B cell (primary cell): ENCODE measurements around the gene PARD3B. TPM values are rescaled to one million over a fixed set of nuclear protein-coding genes. Genes with fewer than 3 reads are reported as not detected.

ENCODE experiments used
- ATAC-seq: fragments of 200-7000 bp; cut with Tn5 transposase; one replicate; pipeline ENCODE4 v1.10.0; 2021; ENCODE audit warnings: low read depth, mild to moderate bottlenecking, moderate number of reproducible peaks, moderate library complexity
- CTCF ChIA-PET: fragments of 350-600 bp; sonication (Branson Sonifier 250); formaldehyde crosslinking; loops from one replicate; lab custom pipeline; 2021; ENCODE audit warnings: antibody characterized with exemption, inconsistent platforms; lab: Charles Lee
- POLR2A ChIA-PET: fragments of 350-600 bp; sonication (Branson Sonifier 250); formaldehyde crosslinking; loops from one replicate; lab custom pipeline; 2021; ENCODE audit warnings: antibody characterized with exemption; lab: Charles Lee
- DNase-seq: peaks from one replicate; pipeline ENCODE4 v3.0.0; 2013
- H2AFZ ChIP-seq: 2 replicates; pipeline ENCODE4 v1.6.1; 2012; ENCODE audit warnings: mild to moderate bottlenecking, low read depth, low read length; ENCODE audit not compliant: insufficient read depth, poor library complexity, severe bottlenecking
- H3K27ac ChIP-seq, 2 donors: 1 replicate in 1 of 2; 2 replicates in 1 of 2; pipeline ENCODE4 v1.5.1; 2012 to 2013; ENCODE audit warnings: low read length in 2 of 2, mild to moderate bottlenecking in 2 of 2, moderate library complexity in 1 of 2
- H3K27me3 ChIP-seq, 4 experiments: fragments of 200-600 bp in 1 of 4; sonication (generic) in 1 of 4; replicated peaks in 1 of 4; 1 replicate in 2 of 4; 2 replicates in 2 of 4; pipeline versions ENCODE4 v1.6.1 to v1.7.0; 2013 to 2016; ENCODE audit warnings: low read length in 3 of 4, mild to moderate bottlenecking in 2 of 4, mixed read lengths in 1 of 4, moderate library complexity in 1 of 4; ENCODE audit not compliant: insufficient read depth in 4 of 4, control insufficient read depth in 3 of 4; ENCODE audit errors: control extremely low read depth in 1 of 4
- H3K36me3 ChIP-seq, 2 experiments: replicated peaks in 1 of 2; 1 replicate in 1 of 2; 2 replicates in 1 of 2; pipeline versions ENCODE4 v1.6.1 to v1.7.1; 2013; ENCODE audit warnings: low read length in 1 of 2; ENCODE audit not compliant: insufficient read depth in 2 of 2, control insufficient read depth in 1 of 2; ENCODE audit errors: control extremely low read depth in 1 of 2, extremely low read depth in 1 of 2
- H3K4me1 ChIP-seq, 2 donors: fragments of 200-600 bp in 1 of 2; sonication (generic) in 1 of 2; 1 replicate in 1 of 2; 2 replicates in 1 of 2; pipeline versions ENCODE4 v1.5.1 to v1.6.1; 2013 to 2017; ENCODE audit warnings: low read length in 2 of 2; ENCODE audit not compliant: control insufficient read depth in 2 of 2, insufficient read depth in 2 of 2
- H3K4me2 ChIP-seq: replicated peaks from 2 replicates; pipeline ENCODE3; 2012; ENCODE audit warnings: mild to moderate bottlenecking, low read depth, low read length; ENCODE audit not compliant: poor library complexity, severe bottlenecking
- H3K4me3 ChIP-seq, 5 experiments: fragments of 200-600 bp in 1 of 5; sonication (generic) in 1 of 5; 1 replicate in 3 of 5; 2 replicates in 2 of 5; pipeline versions ENCODE4 v1.5.1 to v1.7.0; 2011 to 2016; ENCODE audit warnings: low read length in 4 of 5, mild to moderate bottlenecking in 4 of 5, low read depth in 2 of 5, control low read depth in 1 of 5, moderate library complexity in 1 of 5; ENCODE audit not compliant: insufficient read depth in 1 of 5; ENCODE audit errors: control extremely low read depth in 1 of 5, extremely low read depth in 1 of 5
- H3K79me2 ChIP-seq: fragments of 200-600 bp; sonication (generic); one replicate; pipeline ENCODE4 v1.6.0; 2016; ENCODE audit warnings: low read length; ENCODE audit not compliant: control insufficient read depth, insufficient read depth
- H3K9ac ChIP-seq: fragments of 200-600 bp; sonication (generic); 2 replicates; pipeline ENCODE4 v1.6.1; 2017; ENCODE audit warnings: mild to moderate bottlenecking, low read length, moderate library complexity
- H3K9me3 ChIP-seq, 3 donors: one replicate each; pipeline versions ENCODE4 v1.6.1 to v1.7.1; 2013; ENCODE audit warnings: low read length in 2 of 3; ENCODE audit not compliant: control insufficient read depth in 2 of 3, insufficient read depth in 1 of 3; ENCODE audit errors: control extremely low read depth in 1 of 3
- H4K20me1 ChIP-seq: 2 replicates; pipeline ENCODE4 v1.6.0; 2012; ENCODE audit warnings: mild to moderate bottlenecking, low read length; ENCODE audit not compliant: insufficient read depth, control insufficient read depth, poor library complexity, severe bottlenecking
- H3K27ac Mint-ChIP-seq: one replicate; pipeline ENCODE4 v1.8.0; 2021; ENCODE audit warnings: mixed read lengths
- H3K27me3 Mint-ChIP-seq: one replicate; pipeline ENCODE4 v1.8.0; 2021; ENCODE audit warnings: mixed read lengths
- H3K4me1 Mint-ChIP-seq: one replicate; pipeline ENCODE4 v1.8.0; 2021; ENCODE audit warnings: mixed read lengths
- H3K4me3 Mint-ChIP-seq: one replicate; pipeline ENCODE4 v1.8.0; 2021; ENCODE audit warnings: mixed read lengths
- H3K9me3 Mint-ChIP-seq: one replicate; pipeline ENCODE4 v1.8.0; 2022; ENCODE audit warnings: mixed read lengths; ENCODE audit not compliant: insufficient read depth
- EZH2 ChIP-seq: IDR thresholded peaks from 2 replicates; pipeline ENCODE4 v1.6.1; 2012; ENCODE audit warnings: borderline replicate concordance, low read depth, mild to moderate bottlenecking, moderate library complexity, low read length; ENCODE audit not compliant: insufficient read depth, poor library complexity, severe bottlenecking
- WGBS: methylation state at CpG from one replicate; pipeline ENCODE4 v1.1.5; 2013; ENCODE audit warnings: missing lambda C conversion rate; ENCODE audit not compliant: insufficient coverage; 5-methylcytosine and 5-hydroxymethylcytosine counted together
- intact Hi-C: fragments of 100-400 bp; cut with micrococcal nuclease; formaldehyde crosslinking; loops from one replicate; pipeline ENCODE4 v1.10.0; 2022
- polyA plus RNA-seq: library from polyadenylated mRNA; depleted of rRNA; stranded (reverse); fragments of >200 nt; gene quantifications from 2 replicates; pipeline ENCODE4 v1.2.3, GENCODE V29; 2012
- total RNA-seq, 2 donors: library from RNA; stranded (reverse); fragments of 120-200 nt in 1 of 2; gene quantifications; 1 replicate in 1 of 2; 2 replicates in 1 of 2; pipeline versions ENCODE4 v1.2.3 to v1.2.4, GENCODE V29; 2013 to 2022
- TF ChIP-seq, protein P1 (sequence below): fragments of 200-600 bp; IDR thresholded peaks from one replicate; pipeline ENCODE4 v1.8.0; 2022; ENCODE audit warnings: antibody characterized with exemption, mild to moderate bottlenecking

The PARD3B gene
- total and polyA plus RNA-seq, 2 donors (not counting 1 experiment from before 2014, with no cell fraction given), result not detected

DNA sequence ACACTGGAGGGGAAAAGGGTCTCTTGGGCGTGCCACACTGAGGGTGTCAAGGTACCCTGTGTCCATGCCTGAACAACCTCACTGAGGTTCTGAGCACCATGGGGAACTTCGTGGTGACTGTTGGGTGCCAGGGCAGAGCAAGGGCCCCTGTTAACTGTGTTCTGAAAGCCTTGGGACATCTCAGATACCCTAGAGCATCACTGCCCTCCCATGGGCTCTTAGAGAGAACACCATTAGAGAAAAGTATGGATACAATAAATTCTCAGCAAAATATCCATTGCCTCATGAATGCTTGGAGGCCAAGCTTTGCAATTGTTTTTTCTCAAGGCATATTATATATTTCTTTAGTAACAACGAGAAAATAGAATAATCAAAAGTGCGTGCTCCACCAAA is 648.6 kb downstream of the PARD3B start:
- TF ChIP-seq, protein P1, sequence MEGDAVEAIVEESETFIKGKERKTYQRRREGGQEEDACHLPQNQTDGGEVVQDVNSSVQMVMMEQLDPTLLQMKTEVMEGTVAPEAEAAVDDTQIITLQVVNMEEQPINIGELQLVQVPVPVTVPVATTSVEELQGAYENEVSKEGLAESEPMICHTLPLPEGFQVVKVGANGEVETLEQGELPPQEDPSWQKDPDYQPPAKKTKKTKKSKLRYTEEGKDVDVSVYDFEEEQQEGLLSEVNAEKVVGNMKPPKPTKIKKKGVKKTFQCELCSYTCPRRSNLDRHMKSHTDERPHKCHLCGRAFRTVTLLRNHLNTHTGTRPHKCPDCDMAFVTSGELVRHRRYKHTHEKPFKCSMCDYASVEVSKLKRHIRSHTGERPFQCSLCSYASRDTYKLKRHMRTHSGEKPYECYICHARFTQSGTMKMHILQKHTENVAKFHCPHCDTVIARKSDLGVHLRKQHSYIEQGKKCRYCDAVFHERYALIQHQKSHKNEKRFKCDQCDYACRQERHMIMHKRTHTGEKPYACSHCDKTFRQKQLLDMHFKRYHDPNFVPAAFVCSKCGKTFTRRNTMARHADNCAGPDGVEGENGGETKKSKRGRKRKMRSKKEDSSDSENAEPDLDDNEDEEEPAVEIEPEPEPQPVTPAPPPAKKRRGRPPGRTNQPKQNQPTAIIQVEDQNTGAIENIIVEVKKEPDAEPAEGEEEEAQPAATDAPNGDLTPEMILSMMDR, result no peak
- TF ChIP-seq EZH2, result no peak
- no peak overlapping the region for H3K27ac Mint-ChIP-seq
- no peaks in the 10 kb centered on the region for H3K27me3 ChIP-seq
- ATAC-seq, result no peak
- H3K4me1 ChIP-seq, result no peaks in the 10 kb centered on the region
- H3K36me3 ChIP-seq, result no peaks in the 10 kb centered on the region
- H3K9me3 Mint-ChIP-seq, result no peaks in the 10 kb centered on the region
- WGBS, result 75% methylated on average over 1 of the region's 4 CpGs
- no peaks in the 10 kb centered on the region for H3K4me1 Mint-ChIP-seq
- no peaks in the 10 kb centered on the region for H4K20me1 ChIP-seq
- no peak overlapping the region for H2AFZ ChIP-seq
- no peak overlapping the region for H3K4me3 ChIP-seq
- POLR2A ChIA-PET, result no interaction called here
- no peaks in the 10 kb centered on the region for H3K79me2 ChIP-seq
- H3K4me3 Mint-ChIP-seq, result no peak overlapping the region
- CTCF ChIA-PET, result no interaction called here
- no peak for DNase-seq
- no peak overlapping the region for H3K9ac ChIP-seq
- no peak overlapping the region for H3K27ac ChIP-seq
- intact Hi-C loops, result no loop called here
- H3K27me3 Mint-ChIP-seq, result no peaks in the 10 kb centered on the region
- H3K9me3 ChIP-seq, result no peaks in the 10 kb centered on the region
- no peak overlapping the region for H3K4me2 ChIP-seq

DNA sequence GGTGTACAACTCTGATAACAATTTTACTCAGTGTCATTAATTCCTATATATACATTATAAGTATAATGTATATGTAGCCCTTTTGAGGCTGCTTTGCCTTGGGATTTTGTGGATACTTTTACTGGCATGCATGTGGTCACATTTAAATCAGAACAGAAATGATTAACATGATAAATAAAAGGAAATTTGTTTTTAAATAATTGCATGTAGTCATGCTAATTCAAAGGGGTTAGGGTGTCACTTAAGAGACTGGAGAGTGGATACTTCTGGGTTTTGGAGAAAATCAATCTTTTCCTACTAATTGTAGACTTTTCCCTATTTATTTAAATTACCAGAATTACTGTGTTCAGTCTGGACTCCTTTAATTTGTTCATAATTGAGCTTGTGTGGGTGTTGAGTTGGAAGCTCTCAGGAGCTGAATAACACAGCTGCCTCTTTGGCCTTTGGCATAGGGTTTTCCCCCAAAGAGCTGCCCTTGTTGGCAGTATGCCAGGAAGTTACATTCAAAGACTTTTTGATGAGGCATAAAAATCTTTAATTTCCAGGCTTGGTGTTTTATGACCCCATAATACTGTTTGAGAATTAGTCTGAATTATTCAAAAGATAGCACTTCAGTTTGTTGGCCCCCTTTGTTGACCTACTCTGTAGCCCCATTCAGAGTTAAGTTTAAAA is 652.3 kb downstream of the PARD3B start:
- H3K27ac Mint-ChIP-seq, result no peak overlapping the region
- H3K27me3 Mint-ChIP-seq, result no peaks in the 10 kb centered on the region
- no peak for TF ChIP-seq EZH2
- TF ChIP-seq, protein P1, result no peak
- POLR2A ChIA-PET, result no interaction called here
- Histone ChIP-seq H3K79me2 (no peaks in the 10 kb centered on the region), H3K9ac (no peak overlapping the region), H2AFZ (no peak overlapping the region), H3K4me2 (no peak overlapping the region), H3K4me1 (no peaks in the 10 kb centered on the region), H3K4me3 (no peak overlapping the region), H4K20me1 (no peaks in the 10 kb centered on the region), H3K27ac (no peak overlapping the region), H3K27me3 (no peaks in the 10 kb centered on the region), H3K9me3 (no peaks in the 10 kb centered on the region), H3K36me3 (no peaks in the 10 kb centered on the region)
- intact Hi-C loops, result no loop called here
- no peak for DNase-seq
- H3K4me1 Mint-ChIP-seq, result no peaks in the 10 kb centered on the region
- H3K9me3 Mint-ChIP-seq, result no peaks in the 10 kb centered on the region
- H3K4me3 Mint-ChIP-seq, result no peak overlapping the region
- ATAC-seq, result no peak
- CTCF ChIA-PET, result no interaction called here
